Heart left ventricle (tissue), 13 donors: ENCODE results near the gene TNRC6B.

Source experiments
- POLR2A ChIP-seq, 2 donors: fragments of 450-650 bp; IDR thresholded peaks; one replicate each; pipeline ENCODE4 v1.6.1; 2017; ENCODE audit warnings: antibody characterized with exemption in 2 of 2, mild to moderate bottlenecking in 2 of 2, moderate library complexity in 2 of 2
- TF ChIP-seq, protein P1 (sequence below), 12 donors: fragments of 200-600 bp; sonication (generic) in 4 of 12; IDR thresholded peaks; one replicate each; pipeline versions ENCODE4 v1.5.0 to v1.8.0; 2018 to 2022; ENCODE audit warnings: antibody characterized with exemption in 12 of 12, mild to moderate bottlenecking in 5 of 12
- donor health status: ischemic (EF 13 %, LVEDD 7.1; RV severe dilation, severe dysfunction).
- donor health status: DM: no; HTN: yes; CAD: no.
- donor health status: DM: no; HTN: no; CAD: no.
- donor health status: ischemic (EF 25% LVEDD 6.9; RV normal size, moderate dysfunction).
- donor health status: ischemic (EF 25% LVEDD 5.7; RV mildly dilated, moderate dysfunction).
- donor health status: ischemic (EF 35%, LVEDD 5.7; RV mildly dilated, moderate dysfunction).
- donor health status: nonischemic (EF 11% LVEDD 7.7; RV severe dilation, severe dysfunction).
- donor health status: DM: yes; HTN: yes; CAD: no.
- donor health status: PGD.
- donor health status: ischemic (EF 29% LVEDD 5.4; RV normal size, mild dysfunction).
- donor health status: nonischemic (EF 23%, LVEDD 6.1; RV moderate dilation, normal function).

- TF ChIP-seq, protein P1, sequence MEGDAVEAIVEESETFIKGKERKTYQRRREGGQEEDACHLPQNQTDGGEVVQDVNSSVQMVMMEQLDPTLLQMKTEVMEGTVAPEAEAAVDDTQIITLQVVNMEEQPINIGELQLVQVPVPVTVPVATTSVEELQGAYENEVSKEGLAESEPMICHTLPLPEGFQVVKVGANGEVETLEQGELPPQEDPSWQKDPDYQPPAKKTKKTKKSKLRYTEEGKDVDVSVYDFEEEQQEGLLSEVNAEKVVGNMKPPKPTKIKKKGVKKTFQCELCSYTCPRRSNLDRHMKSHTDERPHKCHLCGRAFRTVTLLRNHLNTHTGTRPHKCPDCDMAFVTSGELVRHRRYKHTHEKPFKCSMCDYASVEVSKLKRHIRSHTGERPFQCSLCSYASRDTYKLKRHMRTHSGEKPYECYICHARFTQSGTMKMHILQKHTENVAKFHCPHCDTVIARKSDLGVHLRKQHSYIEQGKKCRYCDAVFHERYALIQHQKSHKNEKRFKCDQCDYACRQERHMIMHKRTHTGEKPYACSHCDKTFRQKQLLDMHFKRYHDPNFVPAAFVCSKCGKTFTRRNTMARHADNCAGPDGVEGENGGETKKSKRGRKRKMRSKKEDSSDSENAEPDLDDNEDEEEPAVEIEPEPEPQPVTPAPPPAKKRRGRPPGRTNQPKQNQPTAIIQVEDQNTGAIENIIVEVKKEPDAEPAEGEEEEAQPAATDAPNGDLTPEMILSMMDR (IDR thresholded peaks at IDR 0.05), result no peak
- TF ChIP-seq POLR2A (IDR thresholded peaks at IDR 0.05), result no peak
These were observed 66.9 kb downstream of the TNRC6B start for GRCh38 chr22:40244586-40244985.
